ENCODE data around the gene TMEM115. TPM values are rescaled to one million over a fixed set of nuclear protein-coding genes. Genes with fewer than 3 reads are reported as not detected.

TMEM115 gene
- total and polyA plus RNA-seq, 2 experiments from 2014 or later: 17.8 to 49.2 TPM

GRCh38 chr3:50340147-50340447, 19.2 kb downstream of the TMEM115 start:
- DNase-seq (ENCODE audit: low spot score) (no peak), ATAC-seq (no peak)
- H3K36me3 ChIP-seq (ENCODE audit: insufficient read depth): no peaks in the 10 kb centered on the region
- H3K27ac Mint-ChIP-seq: no peak overlapping the region
- no peaks in the 10 kb centered on the region for H3K9me2 ChIP-seq (ENCODE audit: insufficient read depth)
- no peaks in the 10 kb centered on the region; the same call in 2 of the 3 replicates for H3K36me3 Mint-ChIP-seq (ENCODE audit: low read depth)
- peaks cover 29% of the 10 kb centered on the region for H3K4me1 Mint-ChIP-seq
- H3K4me1 ChIP-seq (ENCODE audit: insufficient read depth): peaks cover 24% of the 10 kb centered on the region
- peaks cover 38% of the 10 kb centered on the region for H3F3A ChIP-seq (replicated peaks; ENCODE audit: low read depth)
- H3K27me3 Mint-ChIP-seq (ENCODE audit: insufficient read depth, low read depth, poor library complexity): peaks cover 69% of the 10 kb centered on the region
- H3K27me3 ChIP-seq (ENCODE audit: insufficient read depth): peaks cover 62% of the 10 kb centered on the region
- H3K9me3 Mint-ChIP-seq: peaks cover 3% of the 10 kb centered on the region; the same call in 1 of the 3 replicates
- TF ChIP-seq EZH2 (IDR thresholded peaks at IDR 0.05; ENCODE audit: low read depth, unreplicated experiment): peak; percentile 48
- no peak for TF ChIP-seq ZNF462 (CRISPR knock-in tag; IDR thresholded peaks at IDR 0.05)
- peaks cover 17% of the 10 kb centered on the region for H3K79me2 ChIP-seq (replicated peaks; ENCODE audit: insufficient read depth)
- peak overlapping the region; percentile 65 for H3K4me3 ChIP-seq
- H3K27ac ChIP-seq (ENCODE audit: low read depth): no peak overlapping the region
- peaks cover 11% of the 10 kb centered on the region for H4K20me1 ChIP-seq (replicated peaks; ENCODE audit: insufficient read depth)
- H3K4me3 Mint-ChIP-seq: peak overlapping the region; percentile 62
- peak overlapping the region; percentile 85; the same call in 1 of the 2 replicates for H2AFZ ChIP-seq
- H3K4me2 ChIP-seq: peak overlapping the region; percentile 90

GRCh38 chr3:50339485-50340146, 19.7 kb downstream of the TMEM115 start:
- Histone ChIP-seq H3K4me2 (peak overlapping the region; percentile 90), H3K27me3 (ENCODE audit: insufficient read depth) (peaks cover 57% of the 10 kb centered on the region), H3K4me3 (peak overlapping the region; percentile 65), H3K36me3 (ENCODE audit: insufficient read depth) (no peaks in the 10 kb centered on the region), H3F3A (replicated peaks; ENCODE audit: low read depth) (peaks cover 38% of the 10 kb centered on the region), H2AFZ (peak overlapping the region; percentile 85; the same call in 1 of the 2 replicates), H3K9me2 (ENCODE audit: insufficient read depth) (no peaks in the 10 kb centered on the region), H3K79me2 (replicated peaks; ENCODE audit: insufficient read depth) (peaks cover 22% of the 10 kb centered on the region), H3K27ac (ENCODE audit: low read depth) (no peak overlapping the region), H3K4me1 (ENCODE audit: insufficient read depth) (peaks cover 24% of the 10 kb centered on the region), H4K20me1 (replicated peaks; ENCODE audit: insufficient read depth) (peaks cover 11% of the 10 kb centered on the region)
- peaks cover 64% of the 10 kb centered on the region for H3K27me3 Mint-ChIP-seq (ENCODE audit: insufficient read depth, low read depth, poor library complexity)
- no peaks in the 10 kb centered on the region; the same call in 2 of the 3 replicates for H3K36me3 Mint-ChIP-seq (ENCODE audit: low read depth)
- peak overlapping the region; percentile 62 for H3K4me3 Mint-ChIP-seq
- no peak for DNase-seq (ENCODE audit: low spot score)
- no peak overlapping the region for H3K27ac Mint-ChIP-seq
- H3K4me1 Mint-ChIP-seq: peaks cover 29% of the 10 kb centered on the region
- no peak for ATAC-seq
- peaks cover 3% of the 10 kb centered on the region; the same call in 1 of the 3 replicates for H3K9me3 Mint-ChIP-seq
- TF ChIP-seq EZH2phosphoT487 (IDR thresholded peaks at IDR 0.05; ENCODE audit: unreplicated experiment) (no peak), JUNB (IDR thresholded peaks at IDR 0.05; ENCODE audit: unreplicated experiment) (no peak), POLR2AphosphoS5 (IDR thresholded peaks at IDR 0.05; ENCODE audit: low read depth) (no peak), STAT1 (IDR thresholded peaks at IDR 0.05; ENCODE audit: unreplicated experiment) (no peak), EZH2 (IDR thresholded peaks at IDR 0.05; ENCODE audit: low read depth, unreplicated experiment) (no peak), NANOG (IDR thresholded peaks at IDR 0.05; ENCODE audit: borderline replicate concordance) (no peak), ZNF114 (CRISPR knock-in tag; IDR thresholded peaks at IDR 0.05) (no peak), ZNF331 (CRISPR knock-in tag; IDR thresholded peaks at IDR 0.05; ENCODE audit: low read depth) (no peak), ETS1 (IDR thresholded peaks at IDR 0.05) (no peak)

All from GM23338 (cell line).